PC-9 (cell line): Measurements from ENCODE around the gene CFAP65. TPM values are rescaled to one million over a fixed set of nuclear protein-coding genes. Genes with fewer than 3 reads are reported as not detected.

Source experiments
- BruUV-seq: library from RNA; stranded (reverse); fragments of 400-500 nt; replicated peaks from 2 replicates; lab custom pipeline; 2021; lab: Mats Ljungman, UMichigan
- CTCF ChIA-PET: fragments of 300-600 bp; sonication (Branson Sonifier 250); formaldehyde crosslinking; loops from one replicate; lab custom pipeline; 2022; ENCODE audit warnings: antibody characterized with exemption; lab: Charles Lee
- POLR2A ChIA-PET: fragments of 300-600 bp; sonication (Branson Sonifier 250); formaldehyde crosslinking; loops from one replicate; lab custom pipeline; 2022; ENCODE audit warnings: antibody characterized with exemption; ENCODE audit not compliant: unreplicated experiment; lab: Charles Lee
- DNase-seq, 2 experiments: peaks; one replicate each; pipeline versions ENCODE4 v3.0.0 to v3.0.0-alpha.2; 2015 to 2022; ENCODE audit warnings: mixed read lengths in 1 of 2
- H2AFZ ChIP-seq: fragments of 200-600 bp; sonication (generic); 2 replicates; pipeline ENCODE4 v1.8.1; 2017; ENCODE audit warnings: antibody characterized with exemption
- H3F3A ChIP-seq: fragments of 200-600 bp; sonication (generic); 2 replicates; pipeline ENCODE4 v1.8.1; 2017; ENCODE audit warnings: antibody characterized with exemption, mild to moderate bottlenecking, low read depth; ENCODE audit not compliant: insufficient read depth
- H3K27ac ChIP-seq: fragments of 200-600 bp; sonication (generic); 2 replicates; pipeline ENCODE4 v1.6.1; 2016; ENCODE audit warnings: mixed run types
- H3K27me3 ChIP-seq: fragments of 200-600 bp; sonication (generic); 2 replicates; pipeline ENCODE4 v1.6.1; 2016; ENCODE audit warnings: low read depth, mixed run types; ENCODE audit not compliant: insufficient read depth
- H3K36me3 ChIP-seq: fragments of 200-600 bp; sonication (generic); 2 replicates; pipeline ENCODE4 v1.6.1; 2016; ENCODE audit warnings: low read depth, mixed run types
- H3K4me1 ChIP-seq: fragments of 200-600 bp; sonication (generic); replicated peaks from 2 replicates; pipeline ENCODE4 v1.6.1; 2016; ENCODE audit warnings: mixed run types; ENCODE audit not compliant: insufficient read depth
- H3K4me2 ChIP-seq: fragments of 200-600 bp; sonication (generic); 2 replicates; pipeline ENCODE4 v1.6.1; 2017; ENCODE audit warnings: mixed run types
- H3K4me3 ChIP-seq: fragments of 200-600 bp; sonication (generic); 2 replicates; pipeline ENCODE4 v1.6.1; 2016; ENCODE audit warnings: mixed run types
- H3K79me2 ChIP-seq: fragments of 200-600 bp; sonication (generic); 2 replicates; pipeline ENCODE4 v1.6.1; 2017; ENCODE audit warnings: low read depth, mixed run types
- H3K9me2 ChIP-seq: fragments of 200-600 bp; sonication (generic); 2 replicates; pipeline ENCODE4 v1.8.1; 2017; ENCODE audit warnings: mild to moderate bottlenecking; ENCODE audit not compliant: insufficient read depth
- H3K9me3 ChIP-seq: fragments of 200-600 bp; sonication (generic); 2 replicates; pipeline ENCODE4 v1.8.1; 2016; ENCODE audit warnings: low read depth; ENCODE audit not compliant: insufficient read depth
- H4K20me1 ChIP-seq: fragments of 200-600 bp; sonication (generic); 2 replicates; pipeline ENCODE4 v1.8.1; 2017; ENCODE audit not compliant: insufficient read depth
- EZH2 ChIP-seq: fragments of 200-600 bp; sonication (generic); IDR thresholded peaks from 2 replicates; pipeline ENCODE4 v1.8.0; 2017; ENCODE audit warnings: antibody characterized with exemption, low read depth
- intact Hi-C: fragments of 100-400 bp; cut with micrococcal nuclease; formaldehyde crosslinking; loops from one replicate; pipeline ENCODE4 v1.10.0; 2022; ENCODE audit not compliant: unreplicated experiment
- total RNA-seq: library from RNA; stranded (reverse); gene quantifications from 2 replicates; pipeline ENCODE4 v1.2.3, GENCODE V29; 2021
- TF ChIP-seq, protein P1 (sequence below): fragments of 200-600 bp; sonication (generic); conservative IDR thresholded peaks from 2 replicates; pipeline ENCODE4 v1.6.1; 2017; ENCODE audit warnings: mixed run types, antibody characterized with exemption, mild to moderate bottlenecking, moderate library complexity

CFAP65 gene
- total RNA-seq, 1 experiment from 2014 or later = not detected

DNA sequence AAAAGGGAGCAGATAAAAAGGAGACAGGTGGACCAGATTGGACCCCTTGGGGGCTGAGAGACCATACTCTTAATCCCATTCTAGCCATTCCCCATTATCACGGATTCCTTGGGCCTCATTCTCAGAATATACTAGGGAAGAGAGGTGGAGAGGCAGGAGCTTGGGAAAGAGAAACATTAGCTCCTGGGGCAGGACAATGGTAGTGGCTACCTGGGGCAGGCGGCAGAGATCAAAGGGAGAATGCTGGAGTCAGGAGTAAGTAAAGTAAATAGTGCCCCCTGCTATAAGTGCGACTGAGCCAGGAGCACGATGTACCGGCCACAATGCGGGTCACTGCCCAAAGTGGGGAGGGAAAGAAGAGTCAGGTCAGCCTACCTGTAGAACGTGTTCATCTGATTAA, 39.8 kb upstream of the CFAP65 start:
- no peak for TF ChIP-seq EZH2
- TF ChIP-seq, protein P1, sequence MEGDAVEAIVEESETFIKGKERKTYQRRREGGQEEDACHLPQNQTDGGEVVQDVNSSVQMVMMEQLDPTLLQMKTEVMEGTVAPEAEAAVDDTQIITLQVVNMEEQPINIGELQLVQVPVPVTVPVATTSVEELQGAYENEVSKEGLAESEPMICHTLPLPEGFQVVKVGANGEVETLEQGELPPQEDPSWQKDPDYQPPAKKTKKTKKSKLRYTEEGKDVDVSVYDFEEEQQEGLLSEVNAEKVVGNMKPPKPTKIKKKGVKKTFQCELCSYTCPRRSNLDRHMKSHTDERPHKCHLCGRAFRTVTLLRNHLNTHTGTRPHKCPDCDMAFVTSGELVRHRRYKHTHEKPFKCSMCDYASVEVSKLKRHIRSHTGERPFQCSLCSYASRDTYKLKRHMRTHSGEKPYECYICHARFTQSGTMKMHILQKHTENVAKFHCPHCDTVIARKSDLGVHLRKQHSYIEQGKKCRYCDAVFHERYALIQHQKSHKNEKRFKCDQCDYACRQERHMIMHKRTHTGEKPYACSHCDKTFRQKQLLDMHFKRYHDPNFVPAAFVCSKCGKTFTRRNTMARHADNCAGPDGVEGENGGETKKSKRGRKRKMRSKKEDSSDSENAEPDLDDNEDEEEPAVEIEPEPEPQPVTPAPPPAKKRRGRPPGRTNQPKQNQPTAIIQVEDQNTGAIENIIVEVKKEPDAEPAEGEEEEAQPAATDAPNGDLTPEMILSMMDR = no peak
- Histone ChIP-seq H3K9me2 (no peaks in the 10 kb centered on the region), H4K20me1 (no peaks in the 10 kb centered on the region), H3K4me3 (no peak overlapping the region), H3F3A (no peaks in the 10 kb centered on the region), H3K79me2 (no peaks in the 10 kb centered on the region), H2AFZ (no peak overlapping the region), H3K36me3 (no peaks in the 10 kb centered on the region), H3K27me3 (no peaks in the 10 kb centered on the region), H3K27ac (no peak overlapping the region), H3K9me3 (no peaks in the 10 kb centered on the region), H3K4me1 (no peaks in the 10 kb centered on the region), H3K4me2 (no peak overlapping the region)
- DNase-seq = no peak
- intact Hi-C loops = no loop called here
- BruUV-seq = no TSS peak
- CTCF ChIA-PET = no interaction called here
- POLR2A ChIA-PET = no interaction called here

DNA sequence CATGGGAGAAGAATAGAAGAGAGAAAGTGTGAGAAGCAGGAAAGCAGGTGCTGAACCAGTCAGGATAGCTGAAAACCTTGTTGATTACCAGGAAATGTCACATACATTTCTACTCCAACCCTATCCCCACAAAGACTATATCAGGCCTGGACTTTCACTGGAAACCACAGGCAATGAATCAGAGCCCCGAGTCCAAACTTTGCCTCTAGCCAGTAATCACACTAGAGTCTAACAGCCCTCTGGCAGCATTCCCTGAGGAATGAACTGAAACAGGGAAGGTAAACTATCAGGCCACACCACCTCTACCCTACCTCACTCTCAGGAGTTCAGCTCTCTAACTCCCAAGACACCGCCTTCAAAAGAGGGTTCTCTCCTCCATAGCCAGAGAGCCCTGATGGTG, 38.1 kb upstream of the CFAP65 start:
- Histone ChIP-seq H3K4me1 (no peaks in the 10 kb centered on the region), H3K4me3 (no peak overlapping the region), H3K79me2 (no peaks in the 10 kb centered on the region), H3K9me2 (no peaks in the 10 kb centered on the region), H3K4me2 (no peak overlapping the region), H3K36me3 (no peaks in the 10 kb centered on the region), H3K27me3 (no peaks in the 10 kb centered on the region), H2AFZ (no peak overlapping the region), H4K20me1 (no peaks in the 10 kb centered on the region), H3K9me3 (no peaks in the 10 kb centered on the region), H3K27ac (no peak overlapping the region), H3F3A (no peaks in the 10 kb centered on the region)
- intact Hi-C loops = no loop called here
- ChIA-PET CTCF (no interaction called here), POLR2A (no interaction called here)
- DNase-seq = no peak
- no TSS peak for BruUV-seq
- TF ChIP-seq, protein P1 = no peak
- no peak for TF ChIP-seq EZH2

DNA sequence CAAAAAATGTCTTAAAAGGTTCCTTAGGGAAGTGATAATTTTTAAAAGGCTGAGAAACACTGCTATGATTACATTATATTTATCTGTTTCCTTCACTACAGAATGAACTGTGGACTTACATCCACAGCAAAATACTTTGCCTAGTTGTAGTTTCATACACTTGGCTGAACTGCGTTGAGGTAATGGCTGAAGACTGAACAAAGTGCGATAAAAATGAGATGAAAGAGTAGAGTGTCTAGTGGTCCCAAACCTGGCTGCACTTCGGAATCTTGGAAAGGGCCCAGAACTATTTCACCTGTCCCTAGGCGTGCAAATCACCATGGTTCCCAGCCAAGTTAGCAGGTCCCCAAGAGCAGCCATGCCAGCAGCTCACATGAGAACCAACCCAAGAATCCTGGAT, 37.6 kb upstream of the CFAP65 start:
- H3K9me3 ChIP-seq = no peaks in the 10 kb centered on the region
- H3K36me3 ChIP-seq = no peaks in the 10 kb centered on the region
- intact Hi-C loops = no loop called here
- H3K4me2 ChIP-seq = no peak overlapping the region
- H3K79me2 ChIP-seq = no peaks in the 10 kb centered on the region
- no peak for TF ChIP-seq EZH2
- TF ChIP-seq, protein P1 = no peak
- no TSS peak for BruUV-seq
- H3F3A ChIP-seq = no peaks in the 10 kb centered on the region
- ChIA-PET POLR2A (no interaction called here), CTCF (no interaction called here)
- no peaks in the 10 kb centered on the region for H4K20me1 ChIP-seq
- H2AFZ ChIP-seq = no peak overlapping the region
- H3K27me3 ChIP-seq = no peaks in the 10 kb centered on the region
- H3K4me3 ChIP-seq = no peak overlapping the region
- no peak for DNase-seq
- H3K9me2 ChIP-seq = no peaks in the 10 kb centered on the region
- H3K27ac ChIP-seq = no peak overlapping the region
- no peaks in the 10 kb centered on the region for H3K4me1 ChIP-seq
